Mucosa of descending colon (tissue), 3 donors: ENCODE results near the gene STUB1. TPM values are rescaled to one million over a fixed set of nuclear protein-coding genes. Genes with fewer than 3 reads are reported as not detected.

Experiments used
- ATAC-seq: fragments of 200-7000 bp; cut with Tn5 transposase; one replicate; pipeline ENCODE4 v1.9.1; 2020; ENCODE audit warnings: mild to moderate bottlenecking, moderate library complexity
- DNase-seq, 3 donors: peaks; one replicate each; pipeline ENCODE4 v3.0.0-alpha.2; 2020
- H3K36me3 ChIP-seq: fragments of 200-600 bp; one replicate; pipeline ENCODE4 v1.8.0; 2021; ENCODE audit warnings: low read depth, mild to moderate bottlenecking
- H3K4me1 ChIP-seq: fragments of 200-600 bp; one replicate; pipeline ENCODE4 v1.8.0; 2021; ENCODE audit warnings: low read depth, mild to moderate bottlenecking
- H3K4me3 ChIP-seq: fragments of 200-600 bp; one replicate; pipeline ENCODE4 v1.8.0; 2021; ENCODE audit warnings: mild to moderate bottlenecking
- H3K9me3 ChIP-seq: fragments of 200-600 bp; one replicate; pipeline ENCODE4 v1.8.0; 2021; ENCODE audit warnings: mild to moderate bottlenecking
- intact Hi-C, 2 donors: fragments of 100-400 bp; cut with DNase I in 1 of 2; cut with micrococcal nuclease in 1 of 2; formaldehyde crosslinking; loops; one replicate each; pipeline versions ENCODE4 v1.11.0 to v1.11.1; 2022; cut with DNase I, micrococcal nuclease
- total RNA-seq, 3 donors: library from RNA; stranded (reverse); fragmentation: NEBNext Ultra II Directional in 2 of 3; extraction: Animal tissue kit (Norgen Biotek cat#: 25700) in 2 of 3; gene quantifications; one replicate each; pipeline versions ENCODE4 v1.2.1 to v1.2.4, GENCODE V29; 2021 to 2023
- TF ChIP-seq, protein P1 (sequence below): fragments of 200-600 bp; IDR thresholded peaks from one replicate; pipeline ENCODE4 v1.8.0; 2022; ENCODE audit warnings: antibody characterized with exemption, mild to moderate bottlenecking
- donor health status: DM: no; HTN: no; CAD: no; lungs with moderate emphysema.
- donor health status: DM: no; HTN: no; CAD: no.
- donor health status: DM: no; HTN: yes; CAD: no.

The STUB1 gene
- total RNA-seq, 3 donors from 2014 or later = 77.8 to 119 (median 108) TPM

DNA sequence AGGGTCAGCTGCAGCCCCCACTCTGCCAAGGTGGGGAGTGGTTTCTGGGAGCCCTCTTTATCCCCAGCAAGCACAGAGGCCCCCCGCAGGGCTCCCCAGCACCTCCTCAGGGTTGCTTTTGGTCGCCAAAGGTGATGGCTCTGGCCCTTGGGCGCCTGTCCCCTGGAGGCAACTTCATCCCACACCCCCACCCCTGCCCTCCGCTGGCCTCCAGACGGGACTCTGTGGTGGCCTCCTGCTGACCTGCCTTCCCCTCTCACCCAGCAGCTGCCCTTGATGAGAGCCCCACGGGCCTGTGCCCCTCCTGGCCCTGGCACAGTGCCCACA, 20.1 kb upstream of the STUB1 start:
- H3K36me3 ChIP-seq = no peaks in the 10 kb centered on the region
- no peak for DNase-seq
- TF ChIP-seq, protein P1, sequence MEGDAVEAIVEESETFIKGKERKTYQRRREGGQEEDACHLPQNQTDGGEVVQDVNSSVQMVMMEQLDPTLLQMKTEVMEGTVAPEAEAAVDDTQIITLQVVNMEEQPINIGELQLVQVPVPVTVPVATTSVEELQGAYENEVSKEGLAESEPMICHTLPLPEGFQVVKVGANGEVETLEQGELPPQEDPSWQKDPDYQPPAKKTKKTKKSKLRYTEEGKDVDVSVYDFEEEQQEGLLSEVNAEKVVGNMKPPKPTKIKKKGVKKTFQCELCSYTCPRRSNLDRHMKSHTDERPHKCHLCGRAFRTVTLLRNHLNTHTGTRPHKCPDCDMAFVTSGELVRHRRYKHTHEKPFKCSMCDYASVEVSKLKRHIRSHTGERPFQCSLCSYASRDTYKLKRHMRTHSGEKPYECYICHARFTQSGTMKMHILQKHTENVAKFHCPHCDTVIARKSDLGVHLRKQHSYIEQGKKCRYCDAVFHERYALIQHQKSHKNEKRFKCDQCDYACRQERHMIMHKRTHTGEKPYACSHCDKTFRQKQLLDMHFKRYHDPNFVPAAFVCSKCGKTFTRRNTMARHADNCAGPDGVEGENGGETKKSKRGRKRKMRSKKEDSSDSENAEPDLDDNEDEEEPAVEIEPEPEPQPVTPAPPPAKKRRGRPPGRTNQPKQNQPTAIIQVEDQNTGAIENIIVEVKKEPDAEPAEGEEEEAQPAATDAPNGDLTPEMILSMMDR = no peak
- intact Hi-C loops = loop anchor here (10.0 kb wide), 1 partner anchor 85 kb away; no protein-coding TSS in a partner anchor
- ATAC-seq = no peak
- no peak overlapping the region for H3K4me3 ChIP-seq
- H3K4me1 ChIP-seq = peaks cover 12% of the 10 kb centered on the region
- H3K9me3 ChIP-seq = no peaks in the 10 kb centered on the region

DNA sequence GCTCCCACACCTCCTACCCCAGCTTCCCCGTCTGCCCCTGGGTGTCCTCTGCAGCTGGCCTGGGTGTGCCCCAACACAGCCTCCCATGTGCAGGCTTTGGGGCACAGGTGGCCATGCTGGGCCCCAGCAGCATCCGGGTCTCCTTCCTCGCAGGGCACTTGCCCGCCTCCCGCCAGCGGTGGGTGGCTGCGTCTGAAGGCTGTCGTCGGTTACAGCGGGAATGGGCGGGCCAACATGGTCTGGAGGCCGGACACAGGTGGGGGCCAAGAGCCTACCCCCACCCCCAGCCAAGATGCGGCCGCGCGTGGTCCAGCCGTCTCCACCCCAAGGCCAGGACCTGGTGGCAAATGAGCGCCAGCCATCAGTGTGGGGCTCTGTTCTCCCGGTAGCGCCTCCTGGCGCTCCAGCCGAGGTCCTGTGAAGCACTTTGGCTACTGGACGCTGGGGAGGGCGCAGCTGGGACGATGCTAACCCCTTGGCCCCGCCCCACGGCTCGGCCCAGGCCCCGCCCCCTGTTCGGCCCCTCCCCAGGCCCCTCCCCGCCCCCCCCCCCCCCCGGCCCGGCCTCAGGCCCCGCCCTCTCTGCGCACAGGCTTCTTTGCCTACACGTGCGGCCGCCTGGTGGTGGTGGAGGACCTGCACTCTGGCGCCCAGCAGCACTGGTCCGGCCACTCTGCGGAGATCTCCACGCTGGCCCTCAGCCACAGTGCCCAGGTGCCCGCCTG, 19.6 kb upstream of the STUB1 start:
- peak; percentile 95 for ATAC-seq

DNA sequence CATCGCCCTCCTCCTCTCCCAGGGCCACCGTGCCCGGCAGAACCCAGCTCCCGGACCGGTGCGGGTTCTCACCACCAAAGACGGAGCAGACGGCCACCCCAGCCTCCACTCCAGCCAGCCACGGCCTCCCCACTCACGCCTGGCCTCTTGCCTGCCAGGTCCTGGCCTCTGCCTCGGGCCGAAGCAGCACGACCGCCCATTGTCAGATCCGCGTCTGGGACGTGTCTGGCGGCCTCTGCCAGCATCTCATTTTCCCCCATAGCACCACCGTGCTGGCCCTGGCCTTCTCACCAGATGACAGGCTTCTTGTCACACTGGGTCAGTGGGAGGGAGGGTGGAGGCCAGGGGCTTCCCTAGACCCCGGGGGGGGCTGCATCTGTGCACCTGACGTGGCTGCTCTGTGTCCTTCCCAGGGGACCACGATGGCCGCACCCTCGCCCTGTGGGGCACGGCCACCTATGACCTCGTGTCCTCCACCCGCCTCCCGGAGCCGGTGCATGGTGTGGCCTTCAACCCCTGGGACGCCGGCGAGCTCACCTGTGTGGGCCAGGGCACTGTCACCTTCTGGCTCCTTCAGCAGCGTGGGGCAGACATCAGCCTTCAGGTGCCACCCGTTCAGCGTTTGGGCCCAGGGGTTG, 18.9 kb upstream of the STUB1 start:
- no peak overlapping the region for H3K4me3 ChIP-seq
- DNase-seq = no peak
- TF ChIP-seq, protein P1 = no peak
- no peaks in the 10 kb centered on the region for H3K9me3 ChIP-seq
- peaks cover 12% of the 10 kb centered on the region for H3K4me1 ChIP-seq
- intact Hi-C loops = loop anchor here (10.0 kb wide), 1 partner anchor 87 kb away; no protein-coding TSS in a partner anchor
- no peaks in the 10 kb centered on the region for H3K36me3 ChIP-seq
- ATAC-seq = no peak

More for the DNA sequence above, 19.6 kb upstream of the STUB1 start:
- TF ChIP-seq, protein P1 = peak; percentile 48
- Histone ChIP-seq H3K9me3 (no peaks in the 10 kb centered on the region), H3K4me3 (no peak overlapping the region), H3K4me1 (peaks cover 12% of the 10 kb centered on the region), H3K36me3 (no peaks in the 10 kb centered on the region)
- peak; percentile 91 to 93 (median 93) for DNase-seq
- intact Hi-C loops = loop anchor here (10.0 kb wide), 1 partner anchor 86 kb away; no protein-coding TSS in a partner anchor

DNA sequence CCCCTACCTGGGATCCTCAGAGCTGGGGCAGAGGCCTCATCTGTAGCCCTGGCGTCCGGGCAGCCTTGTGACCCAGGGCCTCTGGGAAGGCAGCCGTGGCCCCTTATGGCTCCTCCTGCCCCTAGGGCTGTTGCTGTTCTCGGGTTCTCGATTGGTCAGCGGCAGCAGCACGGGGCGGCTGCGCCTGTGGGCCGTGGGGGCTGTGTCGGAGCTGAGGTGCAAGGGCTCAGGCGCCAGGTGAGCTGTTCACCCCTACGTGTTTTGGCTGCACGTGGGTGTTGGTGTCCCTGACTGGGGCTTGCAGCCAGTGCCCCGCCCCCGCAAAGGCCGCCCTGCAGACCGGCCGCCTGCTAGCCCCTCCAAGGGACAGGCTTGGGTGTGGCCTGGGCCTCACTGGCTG, 18.1 kb upstream of the STUB1 start:
- Histone ChIP-seq H3K36me3 (no peaks in the 10 kb centered on the region), H3K4me1 (peaks cover 12% of the 10 kb centered on the region), H3K4me3 (no peak overlapping the region), H3K9me3 (no peaks in the 10 kb centered on the region)
- DNase-seq (peak in 1 of 3 donors; percentile 35), ATAC-seq (no peak)
- TF ChIP-seq, protein P1 = no peak
- intact Hi-C loops = loop anchor here (10.0 kb wide), 1 partner anchor 87 kb away; no protein-coding TSS in a partner anchor

DNA sequence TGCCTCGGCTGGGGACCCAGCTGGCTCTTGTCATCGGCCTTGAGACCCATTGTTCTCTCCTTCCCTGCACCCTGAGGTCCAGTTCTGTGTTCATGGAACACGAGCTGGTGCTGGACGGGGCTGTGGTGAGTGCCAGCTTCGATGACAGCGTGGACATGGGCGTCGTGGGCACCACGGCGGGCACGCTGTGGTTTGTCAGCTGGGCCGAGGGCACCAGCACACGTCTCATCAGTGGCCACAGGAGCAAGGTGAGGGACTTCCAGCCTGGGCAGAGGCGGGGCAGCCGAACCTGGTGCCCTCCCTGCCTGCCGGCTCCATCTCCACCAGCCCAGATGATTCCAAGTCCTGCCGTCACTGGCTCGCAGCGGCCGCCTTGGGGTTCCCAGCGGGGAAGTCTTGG, 17.6 kb upstream of the STUB1 start:
- Histone ChIP-seq H3K9me3 (no peaks in the 10 kb centered on the region), H3K4me1 (peaks cover 12% of the 10 kb centered on the region), H3K4me3 (no peak overlapping the region), H3K36me3 (no peaks in the 10 kb centered on the region)
- TF ChIP-seq, protein P1 = no peak
- ATAC-seq (no peak), DNase-seq (no peak)
- intact Hi-C loops = loop anchor here (10.0 kb wide), 1 partner anchor 88 kb away; no protein-coding TSS in a partner anchor
